ENCODE data around the gene CERK. TPM values are rescaled to one million over a fixed set of nuclear protein-coding genes. Genes with fewer than 3 reads are reported as not detected.
A peak's percentile ranks its signal among the peaks of the same experiment; 100 is the strongest.

The CERK gene
- total RNA-seq, 2 donors from 2014 or later: 10.2 to 18.0 TPM

GRCh38 chr22:46721501-46722085 lies 16.5 kb downstream of the CERK start:
- Histone ChIP-seq H3K4me1 (replicated peaks) (no peaks in the 10 kb centered on the region), H3K9me3 (no peaks in the 10 kb centered on the region), H3K4me3 (no peak overlapping the region), H3K27ac (no peak overlapping the region), H3K36me3 (no peaks in the 10 kb centered on the region), H3K27me3 (replicated peaks; ENCODE audit: insufficient read depth) (no peaks in the 10 kb centered on the region)
- TF ChIP-seq CTCF (IDR thresholded peaks at IDR 0.05): no peak
- peak; percentile 19 for TF ChIP-seq POLR2AphosphoS5 (IDR thresholded peaks at IDR 0.05)
- TF ChIP-seq POLR2A (IDR thresholded peaks at IDR 0.05): no peak
- peak; percentile 31 for DNase-seq (ENCODE audit: low spot score)
- WGBS: 53% methylated on average over 16 of the region's 16 CpGs
- intact Hi-C loops (cut with DNase I): no loop called here

DNA sequence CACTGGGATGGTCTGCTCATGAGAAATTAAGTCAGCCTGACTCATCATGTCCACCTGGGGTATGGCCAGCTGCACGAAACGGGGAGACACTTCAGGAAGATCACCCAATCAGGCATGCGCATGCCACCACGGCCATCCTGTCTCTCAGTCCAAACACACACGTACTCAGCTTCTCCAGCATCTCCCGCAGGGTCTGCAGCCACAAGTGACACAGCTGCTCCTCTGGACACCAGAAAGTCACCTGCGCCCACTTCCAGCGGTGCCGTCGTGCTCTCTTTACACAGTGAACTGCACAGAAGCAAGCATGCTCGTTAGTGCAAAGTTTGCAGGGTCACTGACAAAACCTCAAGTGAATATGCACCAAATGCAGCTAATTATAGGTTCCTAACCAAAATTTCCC lies 18.1 kb downstream of the CERK start:
- Histone ChIP-seq H3K27ac (no peak overlapping the region), H3K4me3 (no peak overlapping the region), H3K36me3 (no peaks in the 10 kb centered on the region), H3K27me3 (replicated peaks; ENCODE audit: insufficient read depth) (no peaks in the 10 kb centered on the region), H3K9me3 (no peaks in the 10 kb centered on the region), H3K4me1 (replicated peaks) (no peaks in the 10 kb centered on the region)
- 92% methylated on average over 11 of the region's 11 CpGs for WGBS
- DNase-seq (ENCODE audit: low spot score): no peak
- TF ChIP-seq POLR2AphosphoS5 (IDR thresholded peaks at IDR 0.05) (no peak), POLR2A (IDR thresholded peaks at IDR 0.05) (no peak), CTCF (IDR thresholded peaks at IDR 0.05) (no peak)
- intact Hi-C loops (cut with DNase I): no loop called here

- WGBS: 24% methylated on average over 4 of the region's 4 CpGs
- intact Hi-C loops (cut with DNase I): no loop called here
- DNase-seq (ENCODE audit: low spot score): no peak
- H3K4me3 ChIP-seq: no peak overlapping the region
- no peak overlapping the region for H3K27ac ChIP-seq
- no peak for TF ChIP-seq POLR2A (IDR thresholded peaks at IDR 0.05)
- no peak for TF ChIP-seq POLR2AphosphoS5 (IDR thresholded peaks at IDR 0.05)
- no peak for TF ChIP-seq CTCF (IDR thresholded peaks at IDR 0.05)
- H3K4me1 ChIP-seq (replicated peaks): no peaks in the 10 kb centered on the region
- H3K27me3 ChIP-seq (replicated peaks; ENCODE audit: insufficient read depth): peaks cover 3% of the 10 kb centered on the region
- peaks cover 0 to 3% of the 10 kb centered on the region in 2 donors for H3K36me3 ChIP-seq
- no peaks in the 10 kb centered on the region for H3K9me3 ChIP-seq
Measured at GRCh38 chr22:46714550-46714949, 23.5 kb downstream of the CERK start.

GRCh38 chr22:46712288-46712687 lies 25.8 kb downstream of the CERK start:
- no peak for DNase-seq (ENCODE audit: low spot score)
- WGBS: 93% methylated on average over 8 of the region's 8 CpGs
- no peak for TF ChIP-seq CTCF (IDR thresholded peaks at IDR 0.05)
- TF ChIP-seq POLR2AphosphoS5 (IDR thresholded peaks at IDR 0.05): no peak
- no peak for TF ChIP-seq POLR2A (IDR thresholded peaks at IDR 0.05)
- H3K9me3 ChIP-seq: no peaks in the 10 kb centered on the region
- H3K4me1 ChIP-seq (replicated peaks): no peaks in the 10 kb centered on the region
- intact Hi-C loops (cut with DNase I): no loop called here
- no peak overlapping the region for H3K4me3 ChIP-seq
- H3K36me3 ChIP-seq: peaks cover 0 to 3% of the 10 kb centered on the region in 2 donors
- peaks cover 10% of the 10 kb centered on the region for H3K27me3 ChIP-seq (replicated peaks; ENCODE audit: insufficient read depth)
- no peak overlapping the region for H3K27ac ChIP-seq

DNA sequence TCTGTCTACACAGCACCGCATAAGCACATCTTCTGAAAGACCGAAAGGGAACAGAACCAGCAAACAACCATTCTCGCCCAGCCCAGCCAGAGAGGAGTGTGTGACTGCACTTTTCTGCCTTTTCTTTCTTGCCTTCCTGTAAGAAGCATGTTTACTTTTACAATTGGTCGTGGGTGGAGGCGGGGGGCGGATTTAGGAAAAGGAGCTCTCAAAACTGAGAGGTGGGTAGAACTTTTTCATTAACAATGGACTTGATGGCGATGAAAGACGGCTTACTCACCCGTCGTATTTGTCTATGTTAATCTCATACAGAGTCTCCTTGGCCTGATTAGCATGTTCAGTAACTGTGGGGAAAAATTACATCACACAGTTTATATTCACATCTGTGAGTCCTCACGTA lies 27.2 kb downstream of the CERK start:
- TF ChIP-seq POLR2A (IDR thresholded peaks at IDR 0.05): no peak
- Histone ChIP-seq H3K4me3 (no peak overlapping the region), H3K9me3 (no peaks in the 10 kb centered on the region), H3K27ac (no peak overlapping the region), H3K27me3 (replicated peaks; ENCODE audit: insufficient read depth) (peaks cover 10% of the 10 kb centered on the region), H3K36me3 (peaks cover 0 to 3% of the 10 kb centered on the region in 2 donors), H3K4me1 (replicated peaks) (no peaks in the 10 kb centered on the region)
- no peak for DNase-seq (ENCODE audit: low spot score)
- WGBS: 87% methylated on average over 11 of the region's 11 CpGs
- intact Hi-C loops (cut with DNase I): no loop called here
